ENCODE results near the gene OR51D1.

Gene OR51D1

GRCh38 chr11:4673781-4674180 is 36.5 kb downstream of the OR51D1 start:
- ATAC-seq (ENCODE audit: insufficient read depth, low read depth), result no peak
- H3K36me3 ChIP-seq (ENCODE audit: insufficient read depth, low read length), result no peaks in the 10 kb centered on the region
- no peak for DNase-seq
- H3K27me3 ChIP-seq (ENCODE audit: insufficient read depth, low read length, poor library complexity), result peaks cover 9% of the 10 kb centered on the region
- no peak overlapping the region for H3K4me3 ChIP-seq (ENCODE audit: low read depth in 1 of 2, low read length in 2 of 2)
- H3K4me1 ChIP-seq (ENCODE audit: insufficient read depth, low read length), result no peaks in the 10 kb centered on the region
- no peak overlapping the region for H3K9ac ChIP-seq (ENCODE audit: low read depth, low read length)
- no peak overlapping the region for H3K27ac ChIP-seq (ENCODE audit: low read length)
- no peaks in the 10 kb centered on the region for H3K79me2 ChIP-seq (ENCODE audit: insufficient read depth, low read length)
- no peaks in the 10 kb centered on the region for H4K20me1 ChIP-seq (ENCODE audit: insufficient read depth, low read length)
- no peak overlapping the region for H2AFZ ChIP-seq (ENCODE audit: low read depth, low read length)
- H3K9me3 ChIP-seq (ENCODE audit: insufficient read depth, low read length, severe bottlenecking), result no peaks in the 10 kb centered on the region
- H3K4me2 ChIP-seq (ENCODE audit: insufficient read depth, low read length), result no peak overlapping the region
- TF ChIP-seq EZH2 (IDR thresholded peaks at IDR 0.05; ENCODE audit: borderline replicate concordance, low read depth, low read length, severe bottlenecking) (no peak), CTCF (IDR thresholded peaks at IDR 0.05; ENCODE audit: borderline replicate concordance, extremely low read depth, low read length, poor library complexity, severe bottlenecking) (no peak)

- no peaks in the 10 kb centered on the region for H3K79me2 ChIP-seq (ENCODE audit: insufficient read depth, low read length)
- H3K4me1 ChIP-seq (ENCODE audit: insufficient read depth, low read length), result no peaks in the 10 kb centered on the region
- no peaks in the 10 kb centered on the region for H3K27me3 ChIP-seq (ENCODE audit: insufficient read depth, low read length, poor library complexity)
- no peak for DNase-seq
- H4K20me1 ChIP-seq (ENCODE audit: insufficient read depth, low read length), result no peaks in the 10 kb centered on the region
- TF ChIP-seq EZH2 (IDR thresholded peaks at IDR 0.05; ENCODE audit: borderline replicate concordance, low read depth, low read length, severe bottlenecking) (no peak), CTCF (IDR thresholded peaks at IDR 0.05; ENCODE audit: borderline replicate concordance, extremely low read depth, low read length, poor library complexity, severe bottlenecking) (no peak)
- H3K27ac ChIP-seq (ENCODE audit: low read length), result no peak overlapping the region
- H2AFZ ChIP-seq (ENCODE audit: low read depth, low read length), result no peak overlapping the region
- no peaks in the 10 kb centered on the region for H3K9me3 ChIP-seq (ENCODE audit: insufficient read depth, low read length, severe bottlenecking)
- no peak overlapping the region for H3K9ac ChIP-seq (ENCODE audit: low read depth, low read length)
- no peak for ATAC-seq (ENCODE audit: insufficient read depth, low read depth)
- H3K36me3 ChIP-seq (ENCODE audit: insufficient read depth, low read length), result no peaks in the 10 kb centered on the region
- no peak overlapping the region for H3K4me2 ChIP-seq (ENCODE audit: insufficient read depth, low read length)
- no peak overlapping the region for H3K4me3 ChIP-seq (ENCODE audit: low read depth in 1 of 2, low read length in 2 of 2)
Measured at GRCh38 chr11:4677948-4678347, 40.7 kb downstream of the OR51D1 start.

- Histone ChIP-seq H3K4me1 (ENCODE audit: insufficient read depth, low read length) (no peaks in the 10 kb centered on the region), H3K27me3 (ENCODE audit: insufficient read depth, low read length, poor library complexity) (no peaks in the 10 kb centered on the region), H3K27ac (ENCODE audit: low read length) (no peak overlapping the region), H2AFZ (ENCODE audit: low read depth, low read length) (no peak overlapping the region), H3K9me3 (ENCODE audit: insufficient read depth, low read length, severe bottlenecking) (no peaks in the 10 kb centered on the region), H3K4me2 (ENCODE audit: insufficient read depth, low read length) (no peak overlapping the region), H4K20me1 (ENCODE audit: insufficient read depth, low read length) (no peaks in the 10 kb centered on the region), H3K4me3 (ENCODE audit: low read depth in 1 of 2, low read length in 2 of 2) (no peak overlapping the region), H3K9ac (ENCODE audit: low read depth, low read length) (no peak overlapping the region), H3K79me2 (ENCODE audit: insufficient read depth, low read length) (no peaks in the 10 kb centered on the region), H3K36me3 (ENCODE audit: insufficient read depth, low read length) (no peaks in the 10 kb centered on the region)
- no peak for DNase-seq
- TF ChIP-seq CTCF (IDR thresholded peaks at IDR 0.05; ENCODE audit: borderline replicate concordance, extremely low read depth, low read length, poor library complexity, severe bottlenecking), result no peak
- TF ChIP-seq EZH2 (IDR thresholded peaks at IDR 0.05; ENCODE audit: borderline replicate concordance, low read depth, low read length, severe bottlenecking), result no peak
- no peak for ATAC-seq (ENCODE audit: insufficient read depth, low read depth)
Measured at GRCh38 chr11:4680341-4680740, 43.1 kb downstream of the OR51D1 start.

Data from DND-41 (cell line).